Pancreas (tissue), 10 donors: Measurements from ENCODE around the gene GSTO1. TPM values are rescaled to one million over a fixed set of nuclear protein-coding genes. Genes with fewer than 3 reads are reported as not detected.

Experiments
- ATAC-seq, 4 donors: fragments of 200-7000 bp; cut with Tn5 transposase; one replicate each; pipeline versions ENCODE4 v1.8.0 to v1.9.1; 2020; ENCODE audit warnings: mild to moderate bottlenecking in 4 of 4, moderate library complexity in 4 of 4
- DNase-seq, 6 donors: peaks; one replicate each; pipeline ENCODE4 v3.0.0-alpha.2; 2020
- FAIRE-seq: peaks from 2 replicates; lab custom pipeline; 2012; peaks lifted over from hg19 to GRCh38; lab: Jason Lieb, UNC
- H3K27ac ChIP-seq, 4 donors: fragments of 200-600 bp; sonication (generic); 1 replicate in 3 of 4; 2 replicates in 1 of 4; pipeline versions ENCODE4 v1.5.0 to v1.8.0; 2020
- H3K27me3 ChIP-seq, 4 donors: fragments of 200-600 bp; one replicate each; pipeline ENCODE4 v1.8.0; 2021
- H3K36me3 ChIP-seq, 3 donors: fragments of 200-600 bp; sonication (generic) in 1 of 3; one replicate each; pipeline versions ENCODE4 v1.5.0 to v1.8.0; 2020 to 2021
- H3K4me1 ChIP-seq, 3 donors: fragments of 200-600 bp; one replicate each; pipeline ENCODE4 v1.8.0; 2021
- H3K4me3 ChIP-seq, 4 donors: fragments of 200-600 bp; sonication (generic) in 2 of 4; one replicate each; pipeline versions ENCODE4 v1.5.0 to v1.8.0; 2020 to 2021
- H3K9me3 ChIP-seq, 4 donors: fragments of 200-600 bp; one replicate each; pipeline ENCODE4 v1.8.0; 2021
- WGBS, 2 donors: extraction: QIAGEN DNeasy Blood & Tissue Kit; methylation state at CpG; one replicate each; pipeline ENCODE4 v1.1.7; 2013; 5-methylcytosine and 5-hydroxymethylcytosine counted together
- intact Hi-C, 3 donors: fragments of 100-400 bp; cut with DNase I; formaldehyde crosslinking; loops; one replicate each; pipeline versions ENCODE4 v1.11.1 to v1.14.2; 2022
- polyA plus RNA-seq, 2 donors: library from polyadenylated mRNA; stranded (reverse); fragments of 200-250 nt; gene quantifications; one replicate each; pipeline ENCODE4 v1.2.3, GENCODE V29; 2013
- total RNA-seq, 6 donors: library from RNA; stranded (reverse); fragmentation: NEBNext Ultra II Directional in 4 of 6; extraction: Animal tissue kit (Norgen Biotek cat#: 25700) in 4 of 6; gene quantifications; one replicate each; pipeline versions ENCODE4 v1.2.1 to v1.2.4, GENCODE V29; 2021 to 2023
- TF ChIP-seq, protein P1 (sequence below), 4 donors: fragments of 200-600 bp; sonication (generic) in 3 of 4; IDR thresholded peaks; one replicate each; pipeline versions ENCODE4 v1.5.0 to v1.8.0; 2021; ENCODE audit warnings: antibody characterized with exemption in 4 of 4
- donor health status: healthy with polysubstance abuse.
- donor health status: DM: no; HTN: no; CAD: no; lungs with moderate emphysema.
- donor health status: DM: no; HTN: no; CAD: no.
- donor health status: control.
- donor health status: control.
- donor health status: Bipolar disorder and iron deficiency.
- donor health status: DM: yes; HTN: yes; CAD: no.
- donor health status: DM: no; HTN: no; CAD: no.
- donor health status: DM: no; HTN: no; CAD: no.
- donor health status: DM: yes; HTN: yes; CAD: no.

GSTO1 gene
- total and polyA plus RNA-seq, 8 donors, result 22.7 to 76.0 (median 42.1) TPM

DNA sequence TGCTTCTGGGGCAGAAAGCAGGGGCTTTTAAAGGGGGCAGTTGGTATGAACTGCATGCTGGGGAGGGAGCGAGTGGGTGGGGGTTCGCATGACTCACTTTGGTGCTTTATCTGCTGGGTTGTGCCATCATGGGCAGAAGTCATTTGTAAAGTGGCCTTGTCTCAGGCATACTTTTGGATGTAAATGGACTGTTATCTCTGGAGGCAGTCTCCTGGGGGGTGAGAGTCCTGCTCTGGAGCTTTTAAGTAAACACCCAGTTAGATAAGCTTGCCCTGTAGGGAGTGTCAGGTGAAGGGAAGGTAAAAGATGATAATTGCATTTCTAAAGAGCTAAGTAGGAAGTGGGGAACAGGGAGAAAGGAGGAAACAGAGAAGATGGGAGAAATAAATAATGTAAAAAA is 1.6 kb upstream of the GSTO1 start:
- DNase-seq (no peak), ATAC-seq (peak in 2 of 4 donors; percentile 5 to 16), FAIRE-seq (no peak)
- 62 to 67% methylated on average over 2 of the region's 2 CpGs for WGBS, 2 donors
- Histone ChIP-seq H3K27ac (peak overlapping the region in 2 of 4 donors; percentile 14 to 27), H3K4me3 (no peak overlapping the region), H3K9me3 (no peaks in the 10 kb centered on the region), H3K4me1 (peaks cover 7 to 22% (median 15%) of the 10 kb centered on the region in 3 donors), H3K27me3 (no peaks in the 10 kb centered on the region), H3K36me3 (peaks cover 0 to 2% (median 0%) of the 10 kb centered on the region in 3 donors)
- TF ChIP-seq, protein P1, sequence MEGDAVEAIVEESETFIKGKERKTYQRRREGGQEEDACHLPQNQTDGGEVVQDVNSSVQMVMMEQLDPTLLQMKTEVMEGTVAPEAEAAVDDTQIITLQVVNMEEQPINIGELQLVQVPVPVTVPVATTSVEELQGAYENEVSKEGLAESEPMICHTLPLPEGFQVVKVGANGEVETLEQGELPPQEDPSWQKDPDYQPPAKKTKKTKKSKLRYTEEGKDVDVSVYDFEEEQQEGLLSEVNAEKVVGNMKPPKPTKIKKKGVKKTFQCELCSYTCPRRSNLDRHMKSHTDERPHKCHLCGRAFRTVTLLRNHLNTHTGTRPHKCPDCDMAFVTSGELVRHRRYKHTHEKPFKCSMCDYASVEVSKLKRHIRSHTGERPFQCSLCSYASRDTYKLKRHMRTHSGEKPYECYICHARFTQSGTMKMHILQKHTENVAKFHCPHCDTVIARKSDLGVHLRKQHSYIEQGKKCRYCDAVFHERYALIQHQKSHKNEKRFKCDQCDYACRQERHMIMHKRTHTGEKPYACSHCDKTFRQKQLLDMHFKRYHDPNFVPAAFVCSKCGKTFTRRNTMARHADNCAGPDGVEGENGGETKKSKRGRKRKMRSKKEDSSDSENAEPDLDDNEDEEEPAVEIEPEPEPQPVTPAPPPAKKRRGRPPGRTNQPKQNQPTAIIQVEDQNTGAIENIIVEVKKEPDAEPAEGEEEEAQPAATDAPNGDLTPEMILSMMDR (IDR thresholded peaks at IDR 0.05), result no peak
- intact Hi-C loops, result no loop called here

DNA sequence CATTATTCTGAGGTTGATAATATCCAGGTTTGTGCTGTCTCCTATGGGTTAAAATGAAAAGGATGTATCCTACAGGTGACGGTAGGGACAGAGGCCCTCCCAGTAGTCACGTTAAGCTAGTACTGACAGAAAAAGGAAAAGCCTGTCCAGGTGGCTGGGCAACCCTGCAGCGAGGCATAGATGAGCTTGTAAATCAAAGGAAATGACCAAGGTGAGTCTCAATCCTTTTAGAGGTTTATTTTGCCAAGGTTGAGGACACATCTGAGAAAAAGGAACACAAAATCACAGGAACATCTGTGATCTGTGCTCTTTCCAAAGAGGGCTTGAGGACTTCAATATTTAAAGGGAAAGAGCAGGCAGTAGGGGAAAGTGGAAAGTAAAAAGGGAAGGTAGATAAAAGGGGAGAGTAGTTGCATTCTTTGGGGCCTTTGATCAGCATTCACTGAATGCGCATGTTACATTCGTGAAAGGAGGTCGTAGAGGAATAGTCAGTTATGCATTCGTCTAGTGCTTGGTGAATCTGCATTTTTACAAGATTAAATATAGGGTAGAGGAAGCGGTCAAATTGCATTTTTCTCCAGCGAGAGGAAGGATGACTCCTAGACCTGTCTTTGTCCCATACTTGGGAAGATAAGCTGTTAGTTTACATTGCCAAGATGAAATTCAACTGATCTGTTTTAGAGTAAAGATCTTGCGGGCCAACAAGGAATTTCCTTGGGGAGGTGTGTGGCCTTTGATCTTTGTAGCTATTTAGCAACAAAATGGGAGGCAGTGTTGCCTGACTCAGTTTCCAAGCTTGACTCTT is 884 bp upstream of the GSTO1 start:
- Histone ChIP-seq H3K36me3 (peaks cover 0 to 3% (median 0%) of the 10 kb centered on the region in 3 donors), H3K4me1 (peaks cover 7 to 22% (median 15%) of the 10 kb centered on the region in 3 donors), H3K9me3 (no peaks in the 10 kb centered on the region), H3K27ac (peak overlapping the region; percentile 82 to 97 (median 89)), H3K4me3 (peak overlapping the region in 3 of 4 donors; percentile 48 to 94 (median 77)), H3K27me3 (no peaks in the 10 kb centered on the region)
- intact Hi-C loops, result no loop called here
- DNase-seq, result no peak
- WGBS, 2 donors, result 61 to 67% methylated on average over 10 of the region's 10 CpGs
- no peak for ATAC-seq
- TF ChIP-seq, protein P1 (IDR thresholded peaks at IDR 0.05), result no peak
- FAIRE-seq, result no peak

DNA sequence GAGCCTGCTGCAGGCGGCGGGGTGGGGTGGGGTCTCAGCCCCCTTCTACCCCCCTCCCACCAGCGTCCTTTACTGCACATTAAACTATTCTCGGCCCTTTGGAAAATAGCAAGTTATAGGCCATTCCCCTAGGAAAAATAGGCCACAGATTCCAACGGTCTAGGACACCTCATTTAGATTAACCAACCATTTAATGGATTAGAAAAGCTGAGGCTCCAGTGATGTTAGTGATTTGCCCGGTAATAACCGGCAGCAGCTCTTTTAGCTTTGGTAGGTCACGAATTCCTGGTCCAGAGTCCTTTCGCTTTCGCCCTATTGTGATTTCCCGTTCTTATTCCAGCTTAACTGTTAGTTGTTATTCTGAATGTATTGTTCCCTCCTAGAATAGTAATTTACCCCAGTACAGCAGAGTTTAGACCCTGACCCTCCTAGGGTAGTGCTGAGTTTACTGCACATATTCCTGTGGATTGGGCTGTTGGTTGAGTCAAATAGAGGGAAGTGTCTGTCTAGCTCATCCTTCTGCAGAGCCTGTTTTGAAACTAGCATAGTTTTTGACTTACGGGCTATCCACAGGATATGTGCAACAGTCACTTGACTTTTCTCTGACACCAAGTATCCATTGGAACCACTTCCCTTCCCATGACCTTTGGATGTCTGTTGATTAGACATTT is 754 bp downstream of the GSTO1 start:
- TF ChIP-seq, protein P1 (IDR thresholded peaks at IDR 0.05), result no peak
- DNase-seq, result no peak
- H3K4me1 ChIP-seq, result peaks cover 7 to 26% (median 25%) of the 10 kb centered on the region in 3 donors
- H3K4me3 ChIP-seq, result peak overlapping the region; percentile 48 to 94 (median 86)
- no peaks in the 10 kb centered on the region for H3K9me3 ChIP-seq
- peak; percentile 44 to 68 (median 63) for ATAC-seq
- no peaks in the 10 kb centered on the region for H3K27me3 ChIP-seq
- H3K36me3 ChIP-seq, result peaks cover 0 to 3% (median 0%) of the 10 kb centered on the region in 3 donors
- peak overlapping the region; percentile 82 to 97 (median 89) for H3K27ac ChIP-seq
- FAIRE-seq, result no peak
- intact Hi-C loops, result no loop called here
- WGBS, 2 donors, result 1 to 2% methylated on average over 12 of the region's 12 CpGs

DNA sequence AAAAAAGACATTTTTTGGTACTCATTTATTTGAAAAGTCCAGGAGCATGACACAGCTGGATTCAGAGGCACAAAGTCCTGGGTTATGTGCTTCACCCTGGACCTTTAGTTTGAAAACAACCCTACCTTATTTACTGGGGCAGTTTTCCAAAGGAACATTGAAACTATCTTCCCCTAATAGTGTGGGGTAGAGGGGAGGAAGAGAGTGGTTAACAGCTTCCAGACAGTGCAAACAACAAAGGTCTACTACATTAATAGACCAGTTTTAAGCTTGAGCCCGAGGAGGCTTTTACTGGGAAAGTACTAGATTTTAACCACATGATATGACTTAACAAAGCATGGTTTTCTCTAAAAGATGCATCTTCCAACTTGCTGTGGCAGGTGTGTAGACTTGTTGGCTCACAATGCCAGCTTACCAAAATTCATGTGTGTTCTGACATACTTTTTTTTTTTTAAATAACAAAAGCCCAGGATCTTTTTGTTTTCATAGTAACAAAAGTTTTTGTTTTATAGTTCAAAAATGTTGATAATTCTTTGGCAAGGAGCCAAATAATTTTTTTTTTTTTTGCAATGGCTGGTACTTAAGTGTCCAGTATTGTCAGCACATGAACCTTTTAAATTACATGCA is 1.8 kb downstream of the GSTO1 start:
- FAIRE-seq (no peak), DNase-seq (no peak), ATAC-seq (peak in 2 of 4 donors; percentile 4 to 11)
- WGBS, 2 donors, result 7 to 13% methylated on average over 1 of the region's 1 CpG
- Histone ChIP-seq H3K36me3 (peaks cover 0 to 3% (median 0%) of the 10 kb centered on the region in 3 donors), H3K9me3 (no peaks in the 10 kb centered on the region), H3K4me3 (peak overlapping the region in 2 of 4 donors; percentile 77 to 94), H3K4me1 (peaks cover 7 to 29% (median 25%) of the 10 kb centered on the region in 3 donors), H3K27ac (peak overlapping the region in 2 of 4 donors; percentile 96 to 97), H3K27me3 (no peaks in the 10 kb centered on the region)
- intact Hi-C loops, result no loop called here
- TF ChIP-seq, protein P1 (IDR thresholded peaks at IDR 0.05), result no peak
